Iris pigment epithelial cell (primary cell): Measurements from ENCODE around the gene SSBP3.
"Not testable (repeated sequence)": the region's sequence is repeated elsewhere in the genome, so short reads cannot be mapped to it uniquely, and the experiment has no call there.

ENCODE experiments used
- DNase-seq: peaks from one replicate; pipeline ENCODE4 v3.0.0-alpha.2; 2011; ENCODE audit warnings: low read depth

Gene SSBP3

DNA sequence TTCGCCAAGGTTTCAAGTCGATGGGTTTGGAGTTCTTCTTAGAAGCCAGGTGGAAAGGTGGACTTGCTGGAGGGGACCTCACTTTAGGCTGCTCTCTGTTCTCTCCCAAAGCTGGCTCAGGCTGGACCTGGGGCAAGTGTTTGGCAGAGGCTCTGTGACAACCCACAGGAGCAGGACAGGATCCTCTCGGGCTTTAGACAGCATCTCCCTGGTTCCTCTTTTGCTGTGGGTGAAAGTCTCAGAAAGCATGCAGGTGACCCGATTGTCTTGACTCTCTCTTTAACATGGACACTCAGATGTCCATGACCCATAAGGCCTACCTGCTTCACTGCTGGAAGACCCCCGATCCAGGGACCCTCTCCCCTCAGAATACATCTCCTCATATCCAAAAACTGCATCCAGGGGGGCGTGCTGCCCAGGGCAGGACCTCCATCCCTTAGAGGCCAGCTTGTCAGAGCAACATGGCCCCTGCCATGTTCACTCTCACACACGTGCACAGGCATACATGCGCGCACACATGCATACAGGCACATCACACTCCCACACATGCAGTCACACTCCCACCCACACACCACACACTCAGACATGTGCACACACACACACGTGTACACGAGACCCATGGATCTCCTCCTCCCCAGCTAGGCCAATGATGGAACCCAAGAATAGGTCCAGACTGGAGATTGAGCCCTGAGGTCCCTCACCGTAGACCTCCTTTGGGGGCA is 184.9 kb downstream of the SSBP3 start:
- DNase-seq, result no peak

DNA sequence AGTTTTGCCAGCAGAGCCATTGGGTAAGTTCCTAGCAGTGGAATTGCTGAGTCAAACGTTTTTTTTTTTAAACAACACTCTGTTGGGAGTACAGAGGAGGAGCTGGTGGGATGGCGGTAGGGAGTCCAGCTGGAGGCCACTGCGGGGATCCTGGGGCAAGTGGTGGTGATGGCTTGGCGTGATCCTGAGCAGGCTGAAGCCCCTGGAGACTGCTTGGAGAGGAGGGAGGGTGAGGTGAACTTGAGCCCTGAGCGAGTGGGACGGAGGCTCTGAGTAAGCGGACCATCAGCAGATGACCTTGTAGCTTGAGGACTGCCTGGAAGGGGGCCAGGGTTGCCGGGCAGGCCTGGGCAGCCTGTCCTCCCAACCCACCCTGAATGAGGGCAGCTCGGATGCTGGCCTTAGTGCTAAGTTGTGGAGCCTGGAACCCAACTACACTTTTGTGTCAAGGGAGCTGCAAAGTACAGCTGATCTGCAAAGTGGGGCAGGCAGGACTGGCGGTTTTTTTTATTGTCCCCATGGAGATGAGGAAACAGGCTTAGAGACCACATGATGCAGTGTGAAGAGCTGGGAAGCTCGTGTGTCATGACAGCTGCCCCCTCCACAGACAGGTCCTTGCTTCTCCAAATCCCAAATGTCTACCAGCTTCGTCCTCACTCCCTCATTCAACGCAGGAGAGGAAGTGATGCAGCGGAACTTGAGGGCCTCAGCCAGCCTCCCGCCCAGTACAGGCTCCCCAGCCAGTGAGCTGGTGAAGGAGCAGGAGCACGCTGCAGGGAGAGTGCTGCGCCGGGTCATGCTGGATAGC is 186.0 kb downstream of the SSBP3 start:
- DNase-seq, result peak; percentile 66

DNA sequence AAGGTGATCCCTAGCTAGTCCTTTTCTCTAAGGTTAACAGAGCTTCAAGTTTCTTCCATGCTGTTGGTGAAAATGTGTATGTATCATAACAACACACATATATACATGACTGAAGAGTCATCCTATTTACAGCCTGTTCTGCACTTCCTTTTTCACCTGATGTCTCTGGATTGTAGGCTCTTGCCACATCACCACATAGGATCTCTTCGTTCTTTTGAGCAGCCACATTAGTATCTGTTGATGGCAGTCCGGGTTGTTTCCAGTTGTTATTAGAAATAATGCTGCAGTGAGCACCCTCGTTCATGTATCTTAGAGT is 186.5 kb downstream of the SSBP3 start:
- peak; percentile 56 for DNase-seq

DNA sequence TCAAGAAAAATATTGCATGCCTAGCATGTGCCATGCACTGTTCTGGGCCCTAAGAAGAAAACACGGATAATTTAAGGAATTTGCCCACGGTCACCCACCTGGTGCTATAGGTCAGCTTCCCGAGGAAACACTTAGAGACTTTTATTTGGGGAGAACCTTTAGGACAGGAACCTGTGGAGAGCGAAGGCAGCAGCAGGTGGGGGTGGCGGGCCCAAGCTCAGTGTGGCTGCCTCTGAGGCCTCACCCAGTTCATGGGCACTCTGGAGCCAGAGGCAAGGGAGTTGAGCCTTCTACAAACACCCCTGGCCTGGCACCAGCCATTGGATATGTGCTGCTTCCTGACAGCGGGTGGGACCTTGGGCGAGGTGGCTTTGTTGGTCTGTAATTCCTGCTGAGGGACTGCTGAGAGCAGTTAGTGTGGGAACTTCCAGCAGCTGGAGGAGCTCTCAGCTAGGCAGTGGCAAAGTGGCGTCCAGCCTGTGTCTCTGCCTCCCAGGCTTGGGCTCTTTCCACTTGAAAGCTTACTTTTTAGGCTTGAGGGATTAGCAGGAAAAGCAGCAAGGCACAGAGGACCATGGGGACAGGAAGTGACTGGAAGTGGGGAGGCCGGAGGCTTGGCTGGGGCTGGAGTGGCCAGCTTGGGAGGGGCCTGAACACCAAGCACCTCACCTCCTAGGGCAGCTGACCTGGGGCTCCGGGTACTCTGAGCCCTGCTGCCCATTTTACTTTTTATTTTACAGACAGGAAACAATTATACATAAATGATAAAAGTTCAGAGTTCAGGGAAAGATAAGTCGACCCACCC is 187.1 kb downstream of the SSBP3 start:
- no peak for DNase-seq

DNA sequence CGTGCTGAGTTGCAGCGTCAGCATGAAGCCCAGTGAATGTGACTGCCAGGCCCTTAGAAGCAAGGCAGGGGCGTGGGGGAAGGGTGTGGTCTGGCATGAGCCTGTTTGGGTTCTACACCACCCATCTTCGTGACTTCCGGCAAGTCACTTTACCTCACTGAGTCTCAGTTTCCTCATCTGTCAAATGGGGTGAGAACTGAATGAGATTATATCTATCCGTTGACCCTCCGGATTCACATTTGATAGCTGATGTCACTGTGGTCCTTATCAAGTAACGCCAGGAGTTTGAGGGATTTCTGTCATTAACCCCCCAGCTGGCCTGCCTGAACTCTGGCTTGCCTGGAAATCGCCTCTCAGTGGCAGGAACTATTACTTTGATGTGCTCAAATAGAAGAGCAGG is 190.7 kb downstream of the SSBP3 start:
- no peak for DNase-seq

DNA sequence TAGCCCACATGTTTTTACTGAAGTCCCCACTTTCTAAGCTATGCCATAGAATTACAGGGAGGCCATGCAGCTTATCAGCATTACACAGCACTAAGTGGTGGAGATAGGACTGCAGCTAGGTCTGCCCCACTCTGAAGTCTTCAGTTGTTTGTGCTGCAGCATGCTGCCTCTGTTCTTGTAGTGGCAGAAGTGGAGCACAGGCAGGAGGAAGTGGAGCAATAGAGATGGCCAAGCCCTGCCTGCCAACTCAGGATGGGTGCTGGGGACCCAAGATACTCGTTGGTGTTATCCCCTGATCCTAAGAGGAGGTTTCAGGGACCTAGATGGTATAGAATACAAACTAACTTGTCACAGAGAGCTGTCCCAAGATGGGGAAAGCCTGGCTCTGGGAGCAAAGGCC is 193.3 kb downstream of the SSBP3 start:
- no peak for DNase-seq

DNA sequence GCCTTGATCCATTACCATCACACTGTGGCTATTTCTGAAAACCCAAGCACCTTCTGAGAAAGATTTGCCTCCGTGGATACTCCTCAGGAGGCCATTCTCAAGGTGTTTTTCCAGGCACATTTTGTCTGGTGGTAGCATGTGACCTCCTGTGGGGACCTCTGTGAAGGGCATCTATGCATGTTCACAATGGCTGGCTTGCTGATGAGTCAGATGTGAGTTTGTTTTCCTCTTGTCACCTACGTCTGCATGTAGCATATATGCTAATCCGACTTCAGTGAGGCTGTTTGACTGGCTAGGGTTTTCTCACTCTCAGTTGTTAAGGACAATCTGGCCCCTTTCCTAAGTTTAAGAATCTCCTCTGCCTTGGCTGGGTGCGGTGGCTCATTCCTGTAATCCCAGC is 198.3 kb downstream of the SSBP3 start:
- not testable (repeated sequence) for DNase-seq

DNA sequence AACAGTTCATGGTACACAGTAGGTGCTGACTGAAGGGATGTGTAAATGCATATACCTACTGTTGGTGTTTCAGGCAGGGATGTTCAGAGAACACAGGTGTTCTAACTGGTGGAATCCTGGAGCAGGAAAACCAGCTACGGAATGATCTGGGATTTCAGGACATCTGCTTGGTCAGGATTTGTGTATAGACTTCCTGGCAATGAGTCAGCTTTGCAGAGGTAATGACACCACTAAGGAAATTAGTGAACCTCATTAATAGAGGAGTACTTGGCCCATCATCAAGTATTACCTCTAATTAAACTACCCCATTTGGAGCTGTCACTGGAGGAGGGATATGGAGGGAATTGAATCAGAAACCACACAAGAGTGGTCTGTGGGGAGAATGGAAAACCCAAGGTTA is 198.9 kb downstream of the SSBP3 start:
- no peak for DNase-seq

DNA sequence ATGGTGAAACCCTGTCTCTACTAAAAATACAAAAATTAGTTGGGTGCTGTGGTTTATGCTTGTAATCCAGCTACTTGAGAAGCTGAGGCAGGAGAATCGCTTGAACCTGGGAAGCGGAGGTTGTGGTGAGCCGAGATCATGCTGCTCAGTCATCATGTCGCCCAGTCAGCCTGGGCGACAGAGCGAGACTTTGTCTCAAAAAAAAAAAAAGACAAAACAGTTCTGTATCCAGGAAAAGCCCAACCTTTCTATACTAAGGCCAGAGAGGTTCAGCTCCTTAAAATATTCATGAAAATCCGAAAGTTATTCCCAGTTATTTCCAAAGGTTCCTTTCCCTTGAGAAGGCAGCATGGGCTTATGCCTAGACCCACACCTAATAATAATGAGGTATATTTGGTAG is 202.0 kb downstream of the SSBP3 start:
- DNase-seq, result no peak

DNA sequence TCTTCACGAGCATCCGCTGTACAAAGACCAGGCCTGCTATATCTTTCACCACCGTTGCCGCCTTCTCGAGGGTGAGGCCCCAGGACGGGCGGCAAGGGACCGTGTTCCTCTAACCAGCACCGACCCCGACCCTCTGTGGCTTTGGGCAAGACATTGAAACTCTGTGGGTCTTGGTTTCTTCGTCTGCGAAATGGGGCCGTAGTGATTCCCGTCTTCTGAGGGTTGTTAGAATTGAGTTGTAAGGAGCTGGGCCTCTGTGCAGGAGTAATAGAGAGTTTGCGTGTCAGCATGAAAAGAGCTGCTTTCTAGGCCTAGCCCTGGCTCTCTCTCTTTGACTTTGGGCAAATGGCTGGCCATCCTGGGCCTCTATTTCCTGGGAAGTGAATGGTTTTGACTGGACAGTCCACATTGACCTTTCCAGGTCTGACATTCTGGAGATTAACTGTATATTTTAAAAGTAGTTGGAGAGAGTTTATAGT is 205.6 kb downstream of the SSBP3 start:
- DNase-seq, result no peak

DNA sequence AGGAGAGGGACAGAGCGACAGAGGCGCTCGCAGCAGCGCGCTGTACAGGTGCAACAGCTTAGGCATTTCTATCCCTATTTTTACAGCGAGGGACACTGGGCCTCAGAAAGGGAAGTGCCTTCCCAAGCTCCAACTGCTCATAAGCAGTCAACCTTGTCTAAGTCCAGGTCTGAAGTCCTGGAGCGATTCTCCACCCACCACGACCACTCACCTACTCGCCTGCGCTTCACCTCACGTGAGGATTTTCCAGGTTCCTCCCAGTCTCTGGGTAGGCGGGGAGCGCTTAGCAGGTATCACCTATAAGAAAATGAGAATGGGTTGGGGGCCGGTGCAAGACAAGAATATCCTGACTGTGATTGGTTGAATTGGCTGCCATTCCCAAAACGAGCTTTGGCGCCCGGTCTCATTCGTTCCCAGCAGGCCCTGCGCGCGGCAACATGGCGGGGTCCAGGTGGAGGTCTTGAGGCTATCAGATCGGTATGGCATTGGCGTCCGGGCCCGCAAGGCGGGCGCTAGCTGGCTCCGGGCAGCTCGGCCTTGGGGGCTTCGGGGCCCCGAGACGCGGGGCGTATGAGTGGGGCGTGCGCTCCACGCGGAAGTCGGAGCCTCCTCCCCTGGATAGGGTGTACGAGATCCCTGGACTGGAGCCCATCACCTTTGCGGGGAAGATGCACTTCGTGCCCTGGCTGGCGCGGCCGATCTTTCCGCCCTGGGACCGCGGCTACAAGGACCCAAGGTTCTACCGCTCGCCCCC is 206.3 kb downstream of the SSBP3 start, which contains the start of the genes CYB5RL and MRPL37:
Gene CYB5RL, minus strand, starts transcription at position 266 of the 754 bp plus-strand sequence. CDS start 4,414 bp downstream, outside the sequence.
Gene MRPL37, plus strand, starts transcription at position 403 of the 754 bp plus-strand sequence. Its CDS starts 77 bp downstream, at position 480.
- DNase-seq, result peak; percentile 97

DNA sequence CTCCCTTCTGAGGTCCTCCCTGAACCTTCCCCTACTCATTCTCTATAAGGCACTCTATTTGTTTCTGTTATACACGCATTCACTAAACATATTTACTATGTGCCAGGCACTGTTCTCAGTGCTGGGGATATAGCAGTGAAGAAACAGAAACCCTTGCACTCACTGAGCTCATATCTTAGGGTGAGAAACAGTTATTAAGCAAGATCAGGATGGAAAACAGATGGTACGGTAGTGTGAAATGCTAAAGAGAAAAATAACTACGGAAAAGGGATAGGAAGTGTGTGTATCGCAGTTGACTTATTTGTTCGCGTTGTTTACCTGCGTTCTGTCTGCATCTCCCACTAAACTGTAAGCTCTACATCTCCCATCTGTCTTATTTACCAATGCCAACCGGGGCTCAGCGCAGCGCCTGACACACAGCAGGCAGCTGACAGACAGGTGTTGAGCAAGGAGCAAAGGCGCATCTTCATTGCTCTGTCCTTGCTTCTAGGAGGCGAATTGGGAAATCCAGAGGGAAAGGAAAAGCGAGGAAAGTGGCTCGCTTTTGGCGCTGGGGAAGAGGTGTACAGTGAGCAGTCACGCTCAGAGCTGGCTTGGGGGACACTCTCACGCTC is 206.9 kb downstream of the SSBP3 start:
- DNase-seq, result peak; percentile 12

DNA sequence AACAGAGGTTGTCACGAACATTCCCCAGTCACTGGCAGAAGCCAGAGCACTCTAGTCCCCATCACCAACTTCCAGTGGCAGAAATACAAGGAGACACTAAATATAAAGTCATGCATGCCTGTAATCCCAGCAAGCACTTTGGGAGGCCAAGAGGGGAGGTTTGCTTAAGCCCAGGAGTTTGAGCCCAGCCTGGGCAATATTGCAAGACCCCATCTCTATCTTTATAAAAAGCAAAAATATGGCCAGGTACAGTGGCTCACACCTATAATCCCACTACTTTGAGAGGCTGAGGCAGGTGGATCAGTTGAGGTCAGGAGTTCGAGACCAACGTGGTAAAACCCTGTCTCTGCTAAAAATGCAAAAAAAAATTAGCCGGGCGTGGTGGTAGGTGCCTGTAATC is 212.7 kb downstream of the SSBP3 start:
- DNase-seq, result no peak

DNA sequence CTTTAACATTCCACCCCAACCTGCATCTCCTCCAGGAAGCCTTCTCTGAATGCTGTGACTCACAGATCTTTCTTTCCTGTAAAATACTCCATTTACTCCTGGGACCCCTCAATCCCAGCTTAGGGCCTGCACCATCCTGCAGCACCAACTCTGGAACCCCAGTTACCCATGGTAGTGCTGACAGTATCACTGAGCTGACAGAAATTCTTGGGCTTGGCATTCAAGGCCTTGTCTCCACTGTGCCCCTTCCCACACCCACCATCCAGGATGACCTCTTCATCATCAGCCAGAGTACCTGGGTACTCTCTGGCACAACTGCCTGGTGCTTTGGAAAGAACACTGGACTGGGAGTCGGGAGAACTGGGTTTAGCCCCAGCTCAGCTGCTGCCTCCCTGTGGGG is 214.7 kb downstream of the SSBP3 start:
- DNase-seq, result no peak

DNA sequence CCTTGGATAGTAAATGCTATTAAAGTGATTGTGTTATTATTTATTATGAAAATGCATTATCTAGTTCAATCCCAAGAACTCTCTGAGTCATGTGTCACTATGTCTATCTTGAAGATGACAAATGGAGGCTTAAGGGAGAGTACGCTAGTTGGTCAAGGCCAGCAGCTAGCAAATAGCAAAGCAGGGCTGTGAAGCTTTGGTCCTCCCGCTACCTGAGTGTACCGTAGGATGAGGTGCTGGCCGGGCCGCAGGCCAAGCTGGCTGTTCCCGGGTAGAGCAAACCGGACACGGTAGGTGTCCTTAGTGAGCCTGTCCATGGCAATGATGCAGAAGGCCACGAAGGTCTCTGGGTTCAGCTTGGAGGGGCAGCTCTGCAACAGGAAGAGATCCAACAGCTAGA is 215.7 kb downstream of the SSBP3 start:
- no peak for DNase-seq

DNA sequence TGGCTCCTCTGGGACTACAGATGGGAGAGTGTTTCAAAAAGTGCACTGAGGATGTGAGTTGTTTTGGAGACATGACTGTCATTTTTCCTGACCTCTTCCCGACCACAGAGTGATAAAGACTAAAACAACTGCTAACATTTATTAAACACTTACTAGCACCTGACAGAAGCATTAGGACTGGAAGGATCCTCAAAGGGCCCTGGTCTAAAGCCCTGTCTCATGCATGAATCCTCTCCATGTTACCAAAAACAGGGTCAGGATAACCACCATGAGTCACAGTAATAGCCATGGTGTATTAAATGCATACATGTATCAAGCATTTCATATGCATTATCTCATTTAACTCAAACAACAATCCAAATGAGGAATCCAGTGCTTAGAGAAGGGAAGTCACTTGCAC is 217.9 kb downstream of the SSBP3 start:
- peak; percentile 10 for DNase-seq

DNA sequence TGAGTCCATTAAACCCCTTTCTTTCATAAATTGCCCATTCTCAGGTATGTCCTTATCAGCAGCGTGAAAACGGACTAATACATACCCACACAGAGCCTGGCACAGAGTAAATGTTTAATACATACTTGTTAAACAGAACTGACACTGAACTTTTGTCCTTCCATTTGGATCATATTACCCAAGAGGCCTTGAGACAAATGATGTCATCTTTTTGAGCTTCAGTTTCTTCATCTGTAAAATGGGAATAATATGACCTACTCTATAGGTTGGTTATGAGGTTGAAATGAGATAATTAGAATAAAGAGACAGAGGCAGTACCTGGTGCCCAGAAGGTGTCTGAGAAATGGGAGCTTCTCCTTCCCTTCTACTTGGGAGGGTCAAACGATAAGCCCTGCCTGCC is 220.1 kb downstream of the SSBP3 start:
- no peak for DNase-seq

DNA sequence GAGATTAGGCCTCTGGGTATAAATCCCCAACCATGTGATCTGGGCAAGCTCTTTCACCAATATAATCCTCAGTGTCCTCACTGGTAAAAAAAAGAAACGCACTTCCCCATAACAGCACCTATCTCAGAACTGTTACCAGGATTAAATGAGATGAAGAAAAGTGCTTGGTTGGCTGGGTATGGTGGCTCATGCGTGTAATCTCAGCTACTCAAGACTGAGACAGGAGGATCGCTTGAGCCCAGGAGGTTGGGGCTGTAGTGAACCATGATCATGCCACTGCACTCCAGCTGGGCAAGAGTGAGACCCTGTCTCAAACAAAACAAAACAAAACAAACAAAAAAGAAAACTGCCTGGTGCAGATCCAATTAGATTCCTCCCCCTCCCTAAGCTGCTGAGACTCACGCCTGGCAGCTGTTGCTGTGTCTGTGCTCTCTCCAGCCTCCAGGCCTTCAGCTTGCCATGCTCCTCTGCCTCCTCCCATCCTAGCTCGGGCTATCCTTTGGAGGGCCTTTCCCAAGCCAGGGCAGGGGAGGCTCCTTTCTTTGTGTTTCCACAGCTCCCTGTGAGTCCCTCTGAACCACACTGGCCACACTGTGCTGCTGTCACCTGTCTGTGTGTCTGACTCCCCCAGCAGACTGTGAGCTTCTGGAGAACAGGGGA is 225.4 kb downstream of the SSBP3 start:
- DNase-seq, result no peak

DNA sequence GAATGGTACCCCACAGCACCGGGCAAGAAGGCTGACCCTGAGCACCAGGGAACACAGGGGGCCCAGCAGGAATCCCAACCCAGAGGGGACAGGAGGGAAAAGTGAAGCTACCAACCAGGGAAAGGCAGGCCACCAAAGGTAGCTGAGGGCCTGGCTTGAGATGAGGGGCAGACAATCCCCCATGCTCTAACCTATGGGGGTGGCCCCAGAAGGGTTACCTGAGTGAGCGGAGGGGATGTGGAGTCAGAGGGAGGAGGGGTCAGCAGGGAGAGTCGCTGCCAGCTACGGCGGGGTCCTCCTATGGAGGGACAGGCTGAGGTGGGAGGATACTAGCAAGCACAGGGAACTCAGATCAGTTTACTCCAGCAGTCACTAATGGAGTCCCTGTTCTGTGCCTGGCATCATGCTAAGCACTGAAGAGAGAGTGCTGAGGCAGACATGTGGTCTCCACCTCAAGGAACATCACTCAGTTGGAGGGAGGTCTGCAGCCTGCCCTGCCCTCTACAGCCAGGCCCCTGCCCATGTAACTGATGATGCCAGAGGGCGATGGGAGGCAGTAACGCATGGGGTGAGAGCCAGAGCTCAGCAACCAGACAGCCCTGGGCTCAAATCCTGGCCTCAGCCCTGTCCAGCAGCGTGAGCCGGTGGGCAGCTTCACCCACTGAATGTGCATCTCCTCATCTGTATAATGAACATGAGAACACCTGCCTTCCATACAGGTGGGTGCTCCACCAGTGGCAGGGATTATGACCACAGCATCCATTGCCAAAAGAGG is 227.7 kb downstream of the SSBP3 start:
- no peak for DNase-seq

DNA sequence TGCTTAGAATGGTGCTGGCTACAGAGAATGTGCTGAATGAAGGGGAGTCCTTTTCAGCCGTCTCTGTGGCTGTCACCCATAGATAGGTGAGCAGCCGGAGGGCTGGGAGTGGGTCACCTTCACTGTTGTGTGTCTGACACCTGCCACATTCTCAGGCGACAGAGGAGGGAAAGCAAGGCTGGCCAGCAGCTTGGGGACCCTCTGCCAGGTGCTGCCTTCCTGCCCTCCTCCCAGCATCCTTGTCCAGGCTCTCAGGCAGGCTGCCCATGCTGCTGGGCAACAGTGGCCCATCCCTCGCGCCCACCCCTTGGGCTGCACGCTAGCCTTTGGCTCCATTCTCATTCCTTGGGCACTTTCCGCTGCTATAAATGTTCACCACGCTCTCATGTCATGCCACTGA is 228.5 kb downstream of the SSBP3 start:
- no peak for DNase-seq
